HG02840 (cell line): Measurements from ENCODE around the gene IVL.

Experiments used
- ATAC-seq: cut with Tn5 transposase; IDR thresholded peaks from one replicate; pipeline ENCODE4 v1.9.1; 2021; ENCODE audit warnings: mild to moderate bottlenecking, moderate library complexity, moderate number of reproducible peaks; ENCODE audit not compliant: unreplicated experiment, low FRiP score

Gene IVL

GRCh38 chr1:152886758-152887409, 21.5 kb upstream of the IVL start:
- no peak for ATAC-seq

- no peak for ATAC-seq
Measured at GRCh38 chr1:152888126-152888525, 20.2 kb upstream of the IVL start.

- ATAC-seq: no peak
Measured at GRCh38 chr1:152899027-152899426, 9.3 kb upstream of the IVL start.

- ATAC-seq: no peak
Measured at GRCh38 chr1:152899883-152900282, 8.5 kb upstream of the IVL start.

- no peak for ATAC-seq
Measured at GRCh38 chr1:152901631-152902030, 6.7 kb upstream of the IVL start.

GRCh38 chr1:152902636-152903035, 5.7 kb upstream of the IVL start:
- ATAC-seq: no peak

- ATAC-seq: no peak
Measured at GRCh38 chr1:152904688-152905440, 3.5 kb upstream of the IVL start.

- ATAC-seq: no peak
Measured at GRCh38 chr1:152906023-152906565, 2.3 kb upstream of the IVL start.

GRCh38 chr1:152909206-152909605, 860 bp downstream of the IVL start:
- ATAC-seq: no peak

- no peak for ATAC-seq
Measured at GRCh38 chr1:152912471-152912870, 4.1 kb downstream of the IVL start.

GRCh38 chr1:152912900-152913299, 4.6 kb downstream of the IVL start:
- no peak for ATAC-seq

GRCh38 chr1:152917794-152918193, 9.4 kb downstream of the IVL start:
- no peak for ATAC-seq

- ATAC-seq: no peak
Measured at GRCh38 chr1:152919071-152919470, 10.7 kb downstream of the IVL start.

GRCh38 chr1:152924191-152924590, 15.8 kb downstream of the IVL start:
- no peak for ATAC-seq

- no peak for ATAC-seq
Measured at GRCh38 chr1:152926091-152926490, 17.7 kb downstream of the IVL start.

GRCh38 chr1:152928671-152929070, 20.3 kb downstream of the IVL start:
- ATAC-seq: no peak

- no peak for ATAC-seq
Measured at GRCh38 chr1:152932170-152932811, 23.9 kb downstream of the IVL start.

- ATAC-seq: no peak
Measured at GRCh38 chr1:152933196-152933595, 24.9 kb downstream of the IVL start.

GRCh38 chr1:152940614-152941013, 32.3 kb downstream of the IVL start:
- ATAC-seq: no peak

GRCh38 chr1:152941037-152941711, 32.8 kb downstream of the IVL start:
- no peak for ATAC-seq

- no peak for ATAC-seq
Measured at GRCh38 chr1:152942161-152942560, 33.8 kb downstream of the IVL start.
